ENCODE results near the gene PDCD10. TPM values are rescaled to one million over a fixed set of nuclear protein-coding genes. Genes with fewer than 3 reads are reported as not detected.
A peak's percentile ranks its signal among the peaks of the same experiment; 100 is the strongest.

The PDCD10 gene
- total RNA-seq, 1 experiment from 2014 or later: 87.7 TPM

DNA sequence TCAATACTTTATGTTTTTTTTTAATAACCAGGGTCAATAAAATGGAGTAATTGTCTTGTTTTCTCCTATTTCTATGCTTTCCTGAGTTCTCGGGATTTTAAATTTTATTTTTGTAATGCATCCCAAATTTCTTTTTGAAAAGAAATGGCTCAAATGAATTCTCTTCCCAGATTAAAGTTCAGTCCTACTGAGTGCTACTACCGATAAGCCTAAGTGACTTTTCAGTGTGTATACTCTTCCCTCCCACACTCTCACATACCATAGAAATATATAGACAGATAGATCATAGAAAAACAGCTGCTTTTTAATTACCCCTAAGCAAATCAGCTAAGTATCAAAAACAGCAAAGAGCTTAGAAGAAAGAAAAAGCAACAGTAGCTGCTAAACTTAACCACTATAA is 2.3 kb upstream of the PDCD10 start:
- DNase-seq (ENCODE audit: low read depth): no peak
- in situ Hi-C loops (cut with HindIII; ENCODE audit: low pct_unique_long_range_greater_than_20kb, low sequenced_read_pairs): no loop called here

DNA sequence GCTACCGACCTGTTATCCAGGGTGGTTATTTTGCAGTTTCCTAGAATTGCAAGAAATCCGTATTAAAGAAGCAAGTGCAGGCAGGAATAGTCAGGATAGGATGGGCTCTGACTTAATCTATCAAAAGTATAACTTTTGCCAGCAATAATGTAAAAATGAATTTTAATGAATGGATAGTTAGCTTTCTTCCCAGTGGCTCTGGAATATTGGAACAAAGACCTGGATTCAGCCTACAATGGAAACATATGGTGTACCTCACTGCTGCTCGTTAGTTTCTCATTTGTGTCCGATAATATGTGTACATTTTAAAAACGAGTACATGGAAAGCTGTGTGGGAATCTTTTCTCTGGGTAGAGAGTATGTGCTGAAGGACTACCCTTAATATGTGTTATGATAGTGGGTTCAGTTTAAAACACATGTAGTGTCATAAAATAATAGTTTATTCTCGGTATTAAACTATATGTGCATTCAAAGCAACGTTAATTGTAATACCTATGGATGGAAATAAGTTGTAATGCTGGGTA is 1.6 kb upstream of the PDCD10 start:
- in situ Hi-C loops (cut with HindIII; ENCODE audit: low pct_unique_long_range_greater_than_20kb, low sequenced_read_pairs): no loop called here
- DNase-seq (ENCODE audit: low read depth): no peak

DNA sequence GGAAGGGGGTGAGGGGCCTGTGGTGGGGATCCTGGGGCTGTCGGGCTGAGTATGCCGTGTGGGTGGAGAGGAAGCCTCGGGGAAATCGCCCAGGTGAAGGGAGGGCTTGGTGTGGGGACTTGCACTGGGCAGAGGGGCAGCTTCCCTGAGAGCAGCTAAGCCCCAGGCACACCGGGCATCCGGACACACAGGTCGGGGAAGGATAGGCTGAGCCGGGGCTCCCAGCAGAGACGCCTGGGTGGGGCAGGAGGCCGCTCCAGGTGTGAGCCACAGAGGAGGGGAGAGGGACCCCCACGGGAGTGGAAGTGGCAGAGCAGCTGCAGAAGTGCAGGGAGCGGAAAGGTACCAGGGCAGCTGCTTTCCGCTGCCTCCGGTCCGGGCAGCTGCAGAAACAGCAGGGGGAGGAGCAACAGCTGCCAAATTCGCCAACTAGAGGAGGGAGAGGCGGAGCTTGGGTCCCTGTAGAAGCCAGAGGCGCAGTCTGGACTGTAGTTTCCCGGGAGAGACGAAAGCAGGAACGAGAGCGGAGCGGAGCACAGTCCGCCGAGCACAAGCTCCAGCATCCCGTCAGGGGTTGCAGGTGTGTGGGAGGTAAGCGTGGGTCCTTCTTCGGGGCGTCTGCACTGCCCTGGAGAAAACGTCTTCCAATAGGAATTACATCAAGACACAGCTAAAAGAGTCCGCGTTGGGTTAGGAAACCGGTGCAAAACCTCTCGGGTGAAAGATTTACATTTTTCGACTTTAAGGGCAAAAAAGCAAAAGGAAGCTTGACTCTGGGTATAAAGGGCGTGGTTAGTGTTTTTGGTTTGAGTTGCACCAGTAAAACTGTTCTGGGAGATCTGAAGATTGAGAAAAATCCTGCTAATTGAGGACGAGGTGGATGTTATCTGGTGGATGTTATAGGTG is 794 bp upstream of the PDCD10 start, which contains the start of gene SERPINI1:
SERPINI1 (plus strand) TSS at position 489 of the 906 bp plus-strand sequence. CDS start 53,408 bp downstream, outside the sequence.
- peak; percentile 95 for DNase-seq (ENCODE audit: low read depth)
- in situ Hi-C loops (cut with HindIII; ENCODE audit: low pct_unique_long_range_greater_than_20kb, low sequenced_read_pairs): no loop called here

DNA sequence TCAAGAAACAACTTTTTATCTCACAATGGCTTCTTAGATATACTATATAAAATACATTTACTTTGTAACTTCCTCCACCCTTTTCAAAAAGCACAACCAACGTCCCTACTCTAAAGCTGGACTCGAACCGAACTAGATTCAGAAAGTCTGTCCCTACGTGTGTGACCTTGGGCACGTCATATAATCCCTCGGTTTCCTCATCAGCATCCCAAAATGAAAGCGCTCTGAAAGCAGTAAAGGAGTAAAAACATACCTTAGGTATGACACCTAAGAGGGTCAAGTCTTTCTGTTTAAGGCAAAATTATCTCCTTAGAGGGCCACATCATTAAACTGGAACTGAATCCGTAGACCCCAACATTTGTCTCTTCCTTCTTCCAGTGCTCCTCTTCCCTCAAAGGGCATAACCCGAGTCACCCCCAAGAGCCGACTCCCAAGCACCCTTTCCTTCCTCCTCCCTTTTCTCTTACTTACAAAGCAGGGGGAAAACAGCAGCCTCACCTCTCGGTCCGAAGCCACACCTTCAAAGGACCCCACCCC is 663 bp downstream of the PDCD10 start:
- in situ Hi-C loops (cut with HindIII; ENCODE audit: low pct_unique_long_range_greater_than_20kb, low sequenced_read_pairs): no loop called here
- DNase-seq (ENCODE audit: low read depth): no peak

DNA sequence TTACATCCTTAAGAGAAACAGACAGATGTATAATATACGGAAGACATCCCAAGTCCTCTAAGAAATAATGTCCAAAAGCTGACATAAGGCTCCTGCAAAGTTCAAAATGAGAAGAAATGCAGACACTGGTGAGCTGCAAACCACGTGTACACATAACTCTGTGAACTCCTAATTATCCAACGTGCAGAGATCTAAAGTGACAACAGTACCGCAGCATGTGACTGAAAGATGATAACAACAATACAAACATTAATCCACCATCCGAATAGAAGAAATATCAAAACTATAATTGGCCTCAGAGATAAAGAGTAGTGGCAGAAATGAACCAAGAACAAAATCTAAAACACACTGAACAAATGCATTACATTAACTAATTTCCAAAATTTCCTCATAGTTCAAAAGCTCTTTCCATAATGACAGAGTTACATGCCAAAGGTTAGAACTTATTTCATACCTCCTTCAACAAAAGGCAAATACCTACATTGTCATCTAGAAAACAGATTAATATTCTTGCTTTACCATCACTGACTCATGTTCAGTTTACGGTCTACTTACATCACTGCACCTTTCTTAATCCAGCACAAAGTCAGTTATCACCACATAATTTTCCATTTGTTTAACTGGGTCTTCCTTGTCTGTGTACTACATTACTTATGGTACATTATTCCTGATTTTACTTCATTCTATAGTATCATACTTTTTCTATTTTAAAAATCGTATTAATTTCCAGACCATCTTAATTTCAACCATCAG is 2.2 kb downstream of the PDCD10 start:
- in situ Hi-C loops (cut with HindIII; ENCODE audit: low pct_unique_long_range_greater_than_20kb, low sequenced_read_pairs): no loop called here
- no peak for DNase-seq (ENCODE audit: low read depth)

DNA sequence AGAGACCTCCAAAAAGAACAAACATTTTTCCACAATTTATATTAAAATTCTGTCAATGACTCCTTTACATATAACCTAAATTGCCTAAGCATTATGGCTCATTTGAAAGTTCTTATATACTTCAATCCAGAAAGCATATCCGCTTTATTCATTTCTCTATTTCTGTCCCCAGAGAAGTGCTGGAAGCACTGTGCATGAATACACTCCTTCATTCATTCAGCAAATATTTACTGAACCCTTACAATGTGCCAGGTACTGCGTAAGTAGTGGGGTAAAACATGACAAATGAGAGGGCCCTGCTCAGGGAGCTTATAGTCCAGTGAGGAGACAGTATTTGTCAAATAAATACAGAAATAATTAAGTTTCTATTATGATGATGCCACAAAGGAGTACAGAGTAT is 3.3 kb downstream of the PDCD10 start:
- no peak for DNase-seq (ENCODE audit: low read depth)
- in situ Hi-C loops (cut with HindIII; ENCODE audit: low pct_unique_long_range_greater_than_20kb, low sequenced_read_pairs): no loop called here

DNA sequence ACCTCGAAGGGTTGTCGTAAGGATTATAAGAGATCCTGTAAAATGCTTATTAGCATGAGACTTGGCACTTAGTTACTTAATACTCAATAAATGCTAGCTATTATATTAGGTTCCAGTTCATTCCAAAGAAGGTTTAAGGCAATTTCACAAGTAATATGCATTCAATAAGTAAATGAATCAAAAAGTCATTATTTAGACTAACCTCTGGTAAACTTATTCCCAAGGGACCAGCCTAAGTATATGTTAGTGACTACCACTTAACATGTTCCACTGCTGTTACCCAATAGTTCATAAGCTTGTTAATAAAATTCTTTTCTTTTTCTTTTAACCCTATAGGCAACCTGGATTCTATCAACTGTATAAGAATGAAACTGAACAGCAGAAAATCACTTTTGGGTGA is 5.1 kb downstream of the PDCD10 start:
- no peak for DNase-seq (ENCODE audit: low read depth)
- in situ Hi-C loops (cut with HindIII; ENCODE audit: low pct_unique_long_range_greater_than_20kb, low sequenced_read_pairs): no loop called here

DNA sequence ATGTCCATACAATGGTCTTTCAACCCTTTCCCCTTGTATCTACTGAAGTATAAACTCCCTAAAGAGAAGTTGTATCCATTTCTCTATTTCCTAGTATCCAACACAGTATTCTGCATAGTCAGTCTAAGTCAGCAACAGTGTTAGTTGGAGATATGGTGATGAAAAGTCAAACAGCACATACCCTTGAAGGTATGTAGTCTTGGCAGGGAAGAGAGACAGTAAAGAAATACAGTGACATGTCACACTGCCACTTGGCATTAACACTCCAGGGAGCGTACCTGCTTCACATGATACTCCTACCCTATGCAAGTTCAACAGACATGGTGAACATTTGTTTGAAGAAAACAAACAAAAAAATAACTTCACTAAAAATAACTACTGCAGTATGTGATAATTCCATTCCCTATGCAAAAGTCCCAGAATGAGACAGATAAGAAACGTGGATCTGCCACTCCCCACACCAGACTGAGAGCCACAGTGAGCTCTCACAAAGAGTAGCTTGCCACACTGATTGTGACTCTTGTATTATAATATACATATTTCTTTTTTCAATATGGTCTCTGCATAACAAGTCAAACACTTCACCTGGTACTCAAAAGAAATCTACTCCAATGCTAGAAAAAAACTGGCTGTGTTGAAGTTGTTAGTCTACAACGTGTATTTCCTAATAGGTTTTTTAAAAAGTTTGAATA is 5.9 kb downstream of the PDCD10 start:
- in situ Hi-C loops (cut with HindIII; ENCODE audit: low pct_unique_long_range_greater_than_20kb, low sequenced_read_pairs): no loop called here
- no peak for DNase-seq (ENCODE audit: low read depth)

DNA sequence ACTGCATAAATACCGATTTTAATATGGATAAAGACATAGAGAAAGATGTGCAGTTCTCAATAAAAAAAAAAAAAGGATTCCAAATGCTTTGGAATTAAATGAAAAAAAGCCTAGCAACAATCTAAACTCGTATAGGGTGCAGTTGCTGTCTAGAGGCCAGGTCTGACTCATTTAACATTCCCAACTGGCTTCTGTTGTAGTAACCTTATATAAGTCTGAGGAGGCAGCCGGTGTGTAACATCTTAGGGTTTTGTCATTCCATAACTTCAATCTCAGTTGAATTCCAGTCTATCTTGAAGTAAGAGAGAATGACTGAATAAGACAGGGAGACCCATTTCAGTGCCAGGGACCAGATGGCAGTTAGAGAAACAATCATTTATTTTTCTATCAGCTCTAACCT is 6.5 kb downstream of the PDCD10 start:
- in situ Hi-C loops (cut with HindIII; ENCODE audit: low pct_unique_long_range_greater_than_20kb, low sequenced_read_pairs): no loop called here
- no peak for DNase-seq (ENCODE audit: low read depth)

DNA sequence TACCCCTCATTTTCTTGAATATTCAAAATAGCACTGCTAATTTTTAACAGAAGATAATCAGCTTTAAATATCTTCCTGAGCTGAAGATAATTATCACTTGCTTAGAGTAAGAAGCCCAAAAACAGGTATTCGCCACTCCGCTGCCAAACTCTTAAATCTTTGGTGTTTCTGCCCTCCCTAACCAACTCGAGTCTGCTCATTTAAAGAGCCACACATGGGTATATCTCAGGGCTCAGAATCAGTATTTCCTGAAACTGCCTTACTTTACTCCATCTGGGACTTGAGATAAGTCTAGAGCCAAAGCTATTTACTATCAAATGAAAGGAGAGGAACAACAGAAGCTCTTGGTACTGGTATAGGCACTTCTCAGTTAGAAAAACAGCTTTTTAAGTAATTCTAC is 10.8 kb downstream of the PDCD10 start:
- in situ Hi-C loops (cut with HindIII; ENCODE audit: low pct_unique_long_range_greater_than_20kb, low sequenced_read_pairs): no loop called here
- no peak for DNase-seq (ENCODE audit: low read depth)

DNA sequence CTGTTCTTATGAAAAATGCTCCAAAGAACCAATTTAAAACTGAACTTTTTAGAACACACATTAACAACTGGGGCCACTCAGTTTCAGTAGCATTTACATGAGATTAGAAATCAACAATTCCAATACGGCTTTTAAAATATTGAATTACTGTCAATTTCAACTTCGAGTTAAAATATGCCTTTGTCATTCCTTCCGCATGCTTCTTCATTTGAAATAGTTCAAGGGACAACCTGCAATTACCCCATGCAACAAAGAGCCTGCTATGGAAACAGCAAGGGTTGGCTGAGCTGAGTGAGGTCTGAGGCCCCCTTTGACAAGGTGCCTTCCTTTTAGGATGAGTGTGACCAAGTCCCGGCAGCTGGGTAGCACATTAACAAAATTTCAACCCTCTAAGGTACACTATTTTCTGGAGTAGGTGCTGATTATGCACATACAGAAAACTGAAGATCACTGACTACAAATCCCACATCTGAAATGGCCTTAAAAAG is 11.6 kb downstream of the PDCD10 start:
- in situ Hi-C loops (cut with HindIII; ENCODE audit: low pct_unique_long_range_greater_than_20kb, low sequenced_read_pairs): no loop called here
- no peak for DNase-seq (ENCODE audit: low read depth)

DNA sequence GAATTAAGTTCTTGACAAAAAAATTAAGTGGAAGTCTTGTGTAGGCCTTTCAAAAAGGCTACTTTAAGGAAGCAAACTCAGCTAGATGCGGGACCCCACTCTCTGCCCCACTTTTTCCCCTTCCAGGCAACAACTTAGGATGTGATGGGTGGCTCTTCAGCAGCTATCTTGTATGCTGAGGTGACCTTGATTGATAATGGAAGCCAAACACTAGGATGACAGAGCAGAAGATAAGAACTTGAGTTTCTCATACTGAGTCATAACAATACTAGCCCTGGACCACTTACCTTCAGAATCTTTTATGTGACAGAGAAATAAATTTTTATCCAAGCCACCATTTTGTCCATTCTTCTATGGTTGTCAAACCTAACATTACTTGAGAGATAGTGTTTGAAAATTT is 16.1 kb downstream of the PDCD10 start:
- no peak for DNase-seq (ENCODE audit: low read depth)
- in situ Hi-C loops (cut with HindIII; ENCODE audit: low pct_unique_long_range_greater_than_20kb, low sequenced_read_pairs): no loop called here

DNA sequence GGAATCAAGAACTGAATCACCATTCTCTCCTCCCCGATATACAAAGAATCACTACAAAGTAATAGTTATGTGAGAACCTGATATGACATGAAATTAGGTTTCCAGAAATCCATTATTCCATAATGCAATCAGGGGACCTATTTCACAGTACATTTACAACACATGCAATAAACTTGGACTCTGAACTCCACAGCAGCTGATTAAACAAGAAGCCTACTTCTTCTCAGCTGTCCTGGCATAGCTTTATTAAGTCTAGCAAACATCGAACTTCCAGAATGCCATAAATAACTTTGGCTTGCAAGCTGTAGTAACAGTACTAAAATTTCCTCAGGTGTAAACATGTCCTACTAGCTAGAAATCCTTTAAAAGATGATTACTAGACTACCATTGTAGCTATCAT is 17.8 kb downstream of the PDCD10 start:
- no peak for DNase-seq (ENCODE audit: low read depth)
- in situ Hi-C loops (cut with HindIII; ENCODE audit: low pct_unique_long_range_greater_than_20kb, low sequenced_read_pairs): no loop called here

DNA sequence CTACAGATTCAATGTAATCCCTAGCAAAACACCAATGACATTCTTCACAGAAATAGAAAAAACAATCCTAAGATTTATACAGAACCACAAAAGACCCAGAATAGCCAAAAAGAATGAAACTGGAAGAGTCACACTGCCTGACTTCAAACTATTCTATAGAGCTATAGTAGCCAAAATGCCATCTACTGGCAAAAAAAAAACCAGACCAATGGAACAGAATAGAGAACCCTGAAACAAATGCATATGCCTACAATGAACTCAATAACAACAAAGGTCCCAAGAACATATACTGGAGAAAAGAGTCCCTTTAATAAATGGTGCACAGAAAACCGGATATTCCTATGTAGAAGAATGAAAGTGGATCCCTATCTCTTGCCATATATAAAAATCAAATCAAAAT is 19.8 kb downstream of the PDCD10 start:
- in situ Hi-C loops (cut with HindIII; ENCODE audit: low pct_unique_long_range_greater_than_20kb, low sequenced_read_pairs): no loop called here
- DNase-seq (ENCODE audit: low read depth): no peak

DNA sequence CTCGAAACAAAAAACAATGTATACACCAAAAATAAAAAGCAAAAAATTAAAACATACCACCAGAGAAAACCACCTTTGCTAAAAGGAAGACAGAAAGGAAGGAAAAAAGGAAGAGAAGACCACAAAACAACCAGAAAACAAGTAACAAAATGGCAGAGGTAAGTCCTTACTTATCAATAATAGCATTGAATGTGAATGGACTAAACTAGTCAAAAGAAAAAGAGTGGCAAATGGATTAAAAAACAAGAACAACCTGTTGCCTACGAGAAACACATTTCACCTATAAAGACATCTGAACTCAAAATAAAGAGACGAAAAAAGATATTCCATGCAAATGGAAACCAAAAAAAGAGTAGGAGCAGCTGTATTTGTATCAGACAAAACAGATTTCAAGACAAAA is 22.2 kb downstream of the PDCD10 start:
- in situ Hi-C loops (cut with HindIII; ENCODE audit: low pct_unique_long_range_greater_than_20kb, low sequenced_read_pairs): no loop called here
- DNase-seq (ENCODE audit: low read depth): no peak

DNA sequence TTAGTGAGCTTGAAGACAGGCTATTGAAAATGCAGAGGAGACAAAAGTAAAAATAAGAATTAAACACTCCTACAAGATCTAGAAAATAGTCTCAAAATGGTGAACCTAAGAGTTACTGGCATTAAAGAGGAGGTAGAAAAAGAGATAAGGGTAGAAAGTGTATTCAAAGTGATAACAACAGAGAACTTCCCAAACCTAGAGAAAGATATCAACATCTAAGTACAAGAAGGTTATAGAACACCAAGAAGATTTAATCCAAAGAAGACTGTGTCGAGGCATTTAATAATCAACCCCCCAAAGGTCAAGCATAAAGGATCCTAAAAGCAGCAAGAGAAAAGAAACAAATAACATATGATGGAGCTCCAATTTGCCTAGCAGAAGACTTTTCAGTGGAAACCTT is 23.3 kb downstream of the PDCD10 start:
- DNase-seq (ENCODE audit: low read depth): no peak
- in situ Hi-C loops (cut with HindIII; ENCODE audit: low pct_unique_long_range_greater_than_20kb, low sequenced_read_pairs): no loop called here

DNA sequence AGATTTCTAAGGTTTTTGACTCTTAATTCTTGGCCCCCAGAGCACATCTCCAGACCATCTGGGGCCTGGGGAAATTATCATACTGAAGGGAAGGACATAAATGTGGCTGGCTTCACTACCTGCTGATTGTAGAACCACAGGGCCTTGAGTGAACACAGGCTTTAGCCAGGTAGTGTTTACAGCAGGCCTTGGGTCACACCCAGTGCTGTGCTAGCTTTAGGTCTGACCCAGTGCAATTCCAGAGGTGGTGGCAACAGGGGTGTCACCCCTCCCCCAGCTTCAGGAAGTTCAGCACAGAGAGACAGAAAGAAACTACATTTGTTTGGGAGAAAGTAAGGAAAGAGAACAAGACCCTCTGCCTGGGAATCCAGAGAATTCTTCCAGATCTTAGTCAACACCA is 24.1 kb downstream of the PDCD10 start:
- in situ Hi-C loops (cut with HindIII; ENCODE audit: low pct_unique_long_range_greater_than_20kb, low sequenced_read_pairs): no loop called here
- no peak for DNase-seq (ENCODE audit: low read depth)

DNA sequence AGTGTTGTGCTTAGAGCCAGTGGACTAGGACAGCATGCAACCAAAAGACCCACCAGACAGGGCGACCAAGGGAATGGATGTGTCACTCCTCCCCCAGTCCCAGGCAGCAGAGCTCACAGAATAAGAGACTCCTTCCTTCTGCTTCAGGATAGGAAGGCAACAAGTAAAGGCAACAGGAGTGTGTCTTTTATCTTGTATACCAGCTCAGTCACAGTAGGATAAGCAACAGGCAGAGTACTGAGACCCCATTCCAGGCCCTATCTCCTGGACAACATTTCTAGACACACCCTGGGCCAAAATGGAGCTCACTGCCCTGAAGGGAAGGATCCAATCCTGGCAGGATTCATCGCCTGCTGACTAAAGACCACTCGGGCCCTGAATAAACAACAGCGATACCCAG is 25.0 kb downstream of the PDCD10 start:
- in situ Hi-C loops (cut with HindIII; ENCODE audit: low pct_unique_long_range_greater_than_20kb, low sequenced_read_pairs): no loop called here
- no peak for DNase-seq (ENCODE audit: low read depth)
